NCI-H2171 (cell line): ENCODE measurements around the gene DDX10.
"Not testable (repeated sequence)": the region's sequence is repeated elsewhere in the genome, so short reads cannot be mapped to it uniquely, and the experiment has no call there.

ENCODE experiments used
- DNase-seq: peaks from one replicate; lab custom pipeline; 2025; lab: John Stamatoyannopoulos, UW

The DDX10 gene

GRCh38 chr11:108664730-108665525, at the start of gene DDX10:
TSS of gene DDX10 (plus strand) at chr11:108665069. CDS start at chr11:108665154, 85 bp downstream.
- peak; percentile 97 for DNase-seq

GRCh38 chr11:108616549-108616948, 48.3 kb upstream of the DDX10 start:
- no peak for DNase-seq

- no peak for DNase-seq
These were observed 47.8 kb upstream of the DDX10 start for GRCh38 chr11:108617055-108617454.

- no peak for DNase-seq
These were observed 46.3 kb upstream of the DDX10 start for GRCh38 chr11:108618529-108618928.

GRCh38 chr11:108620958-108621772, 43.7 kb upstream of the DDX10 start:
- DNase-seq, result no peak

GRCh38 chr11:108622341-108622740, 42.5 kb upstream of the DDX10 start:
- no peak for DNase-seq

GRCh38 chr11:108624196-108624925, 40.5 kb upstream of the DDX10 start:
- DNase-seq, result no peak

- DNase-seq, result no peak
These were observed 36.5 kb upstream of the DDX10 start for GRCh38 chr11:108628326-108628725.

- no peak for DNase-seq
These were observed 36.1 kb upstream of the DDX10 start for GRCh38 chr11:108628812-108629211.

- DNase-seq, result no peak
These were observed 35.6 kb upstream of the DDX10 start for GRCh38 chr11:108629274-108629673.

GRCh38 chr11:108632041-108632704, 32.7 kb upstream of the DDX10 start:
- DNase-seq, result no peak

- no peak for DNase-seq
These were observed 29.8 kb upstream of the DDX10 start for GRCh38 chr11:108635106-108635505.

GRCh38 chr11:108636222-108636621, 28.6 kb upstream of the DDX10 start:
- DNase-seq, result no peak

- DNase-seq, result no peak
These were observed 25.7 kb upstream of the DDX10 start for GRCh38 chr11:108639146-108639545.

GRCh38 chr11:108641752-108642151, 23.1 kb upstream of the DDX10 start:
- DNase-seq, result not testable (repeated sequence)

- DNase-seq, result no peak
These were observed 20.9 kb upstream of the DDX10 start for GRCh38 chr11:108643974-108644373.

- no peak for DNase-seq
These were observed 18.9 kb upstream of the DDX10 start for GRCh38 chr11:108645970-108646369.

GRCh38 chr11:108647387-108647700, 17.5 kb upstream of the DDX10 start:
- no peak for DNase-seq

GRCh38 chr11:108647701-108648527, 17.0 kb upstream of the DDX10 start:
- peak; percentile 52 for DNase-seq

- DNase-seq, result no peak
These were observed 16.4 kb upstream of the DDX10 start for GRCh38 chr11:108648528-108648885.

GRCh38 chr11:108654100-108654499, 10.8 kb upstream of the DDX10 start:
- DNase-seq, result not testable (repeated sequence)
